GM03348 (cell line): Measurements from ENCODE around the gene PACS1.

ENCODE experiments used
- DNase-seq: peaks from one replicate; pipeline ENCODE4 v3.0.0; 2012; ENCODE audit warnings: low spot score

The PACS1 gene

DNA sequence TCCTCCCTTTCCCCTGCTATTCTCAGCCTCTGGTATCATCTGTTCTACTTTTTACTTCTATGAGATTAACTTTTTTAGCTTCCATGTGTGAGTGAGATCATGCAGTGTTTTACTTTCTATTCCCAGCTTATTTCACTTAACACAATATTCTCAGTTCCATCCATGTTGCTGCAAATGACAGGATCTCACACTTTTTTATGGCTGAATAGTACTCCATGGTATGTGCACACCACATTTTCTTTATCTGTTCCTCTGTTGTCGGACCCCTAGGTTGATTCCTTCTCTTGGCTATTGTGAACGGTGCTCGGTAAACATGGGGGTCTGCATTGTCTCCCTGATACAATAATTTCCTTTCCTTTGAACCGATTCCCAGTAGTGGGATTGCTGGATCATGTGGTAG is 117.4 kb downstream of the PACS1 start:
- no peak for DNase-seq

DNA sequence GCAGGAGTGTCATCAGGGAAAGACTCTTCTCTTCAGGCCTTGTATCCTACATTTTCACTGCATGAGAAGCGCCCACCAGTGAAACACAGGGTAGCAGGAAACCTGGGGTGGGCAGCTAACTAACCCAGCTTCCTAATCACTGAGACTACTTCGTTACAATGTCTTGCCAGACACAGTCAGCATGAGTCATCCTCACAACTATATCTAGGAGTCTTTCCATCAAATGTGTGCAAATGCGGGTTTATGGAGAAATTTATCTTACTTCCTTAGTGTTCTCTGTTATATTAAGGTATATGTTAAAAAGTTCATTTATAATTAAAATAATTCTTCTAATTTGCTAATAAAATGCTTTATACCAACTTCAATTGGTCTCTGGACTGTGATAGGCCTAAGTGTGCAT is 118.5 kb downstream of the PACS1 start:
- DNase-seq: peak; percentile 56

DNA sequence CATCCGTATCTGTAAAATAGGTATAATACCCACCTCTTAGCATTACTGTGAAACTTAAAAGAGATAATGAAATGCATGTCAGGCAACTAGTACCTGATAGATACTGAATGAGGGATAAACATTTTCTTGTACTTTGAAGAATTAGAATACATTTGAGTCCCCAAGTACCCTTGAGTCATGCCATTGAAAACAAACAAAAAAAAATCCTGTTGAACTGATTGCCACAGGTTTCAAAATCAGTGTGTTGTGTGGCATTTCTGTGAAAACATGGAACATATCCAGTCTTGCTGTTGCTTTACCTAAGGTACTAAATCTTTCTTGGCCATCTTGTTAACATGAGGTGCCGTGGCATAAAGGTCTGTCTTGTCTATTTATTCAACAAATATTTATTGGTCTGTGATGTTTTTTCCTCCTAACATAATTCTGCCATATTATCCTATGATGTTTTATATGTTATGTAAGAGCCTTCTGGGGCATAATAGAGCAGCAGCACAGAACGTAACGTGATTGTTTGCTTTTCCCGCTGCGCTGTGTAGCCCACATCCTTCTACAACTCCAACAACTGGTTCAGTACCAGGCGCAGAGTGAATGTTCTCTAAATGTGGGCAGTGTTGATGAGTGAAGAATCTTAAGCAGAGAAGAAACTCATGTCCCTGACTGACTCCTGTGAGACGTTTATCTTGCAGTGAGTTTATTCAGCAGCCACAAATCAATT is 119.1 kb downstream of the PACS1 start:
- DNase-seq: no peak

DNA sequence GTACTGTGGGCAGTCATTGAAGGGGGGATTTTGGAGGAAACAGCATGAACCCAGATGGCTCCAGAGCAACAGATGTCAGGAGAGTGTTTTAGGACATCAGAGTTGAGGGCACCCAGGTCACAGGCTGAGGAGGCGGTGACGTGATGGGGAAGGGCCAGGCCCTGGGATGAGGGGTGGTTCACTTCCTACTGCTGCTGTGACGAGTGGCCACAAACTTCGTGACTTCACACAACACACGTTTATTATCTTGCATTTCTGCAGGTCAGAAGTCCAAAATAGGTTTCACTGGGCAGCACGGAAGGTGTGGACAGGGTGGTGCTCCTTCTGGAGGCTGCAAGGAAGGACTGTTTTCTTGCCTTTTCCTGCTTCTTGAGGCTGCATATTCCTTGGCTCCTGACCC is 120.7 kb downstream of the PACS1 start:
- no peak for DNase-seq

DNA sequence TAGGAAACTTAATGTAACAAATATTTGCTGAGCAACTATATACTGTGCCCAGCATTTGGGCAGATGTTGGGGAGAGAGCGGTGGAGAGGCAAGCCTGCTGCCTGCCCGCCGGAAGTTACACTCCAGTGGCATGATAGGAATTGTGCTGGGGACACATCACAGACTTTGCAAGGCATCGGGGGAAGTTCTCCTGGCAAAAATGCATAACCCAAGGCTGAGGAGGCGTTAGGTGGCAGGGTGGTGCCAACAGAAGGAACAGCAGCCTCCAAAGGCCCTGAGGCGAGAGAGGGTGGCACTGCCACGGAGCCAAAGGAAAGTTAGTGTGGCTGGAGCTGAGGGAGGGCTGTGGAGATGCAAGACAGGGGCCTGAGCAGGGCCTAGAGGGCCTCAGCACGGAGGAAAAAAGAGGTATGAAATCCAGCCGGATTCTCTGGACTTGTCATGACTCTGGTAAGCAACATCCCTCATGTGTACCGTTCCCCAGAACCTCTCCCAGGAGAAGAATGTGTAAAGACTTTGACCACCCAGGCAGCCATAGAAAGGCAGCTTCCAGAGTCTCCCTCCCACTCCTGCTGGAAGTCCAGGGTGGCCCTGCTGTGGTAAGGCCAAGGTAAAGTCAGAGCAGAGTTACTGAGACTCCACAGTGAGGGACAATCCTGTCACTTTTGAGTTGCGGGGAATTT is 122.2 kb downstream of the PACS1 start:
- DNase-seq: peak; percentile 39

DNA sequence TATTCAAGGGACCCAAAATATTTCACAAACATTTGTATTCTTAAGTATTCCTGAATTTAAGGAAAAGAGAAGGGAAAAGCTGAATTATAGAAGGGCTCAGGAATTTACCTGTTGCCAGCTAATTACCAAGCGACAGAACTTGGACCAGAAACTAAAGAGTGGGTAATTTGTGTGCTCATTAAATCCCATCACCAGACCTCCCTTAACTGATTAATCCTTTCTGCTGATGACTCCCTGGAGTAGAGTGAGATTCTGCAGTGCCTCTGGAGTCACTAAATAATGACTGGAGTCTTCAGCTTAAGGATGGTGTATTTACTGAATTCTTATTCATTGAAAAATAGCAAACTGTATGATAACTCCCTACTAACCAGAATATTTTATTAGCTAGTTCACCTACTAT is 124.3 kb downstream of the PACS1 start:
- DNase-seq: no peak

DNA sequence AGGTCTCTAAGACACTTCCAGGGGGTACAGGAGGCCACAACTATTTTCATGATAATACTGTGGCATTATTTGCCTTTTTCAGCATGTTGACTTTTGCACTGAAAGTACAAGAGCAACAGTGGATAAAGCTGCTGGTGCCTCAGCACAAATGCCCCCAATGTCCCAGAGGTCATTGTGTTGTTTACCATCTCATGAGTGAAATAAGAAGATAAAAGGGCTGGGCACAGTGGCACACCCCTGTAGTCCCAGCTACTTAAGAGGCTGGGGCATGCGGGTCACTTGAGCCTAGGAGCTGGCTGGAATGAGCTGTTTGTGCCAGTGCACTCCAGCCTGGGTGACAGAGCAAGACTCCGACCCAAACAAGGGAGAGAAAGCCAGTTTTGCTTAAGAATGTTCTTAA is 125.8 kb downstream of the PACS1 start:
- DNase-seq: no peak

DNA sequence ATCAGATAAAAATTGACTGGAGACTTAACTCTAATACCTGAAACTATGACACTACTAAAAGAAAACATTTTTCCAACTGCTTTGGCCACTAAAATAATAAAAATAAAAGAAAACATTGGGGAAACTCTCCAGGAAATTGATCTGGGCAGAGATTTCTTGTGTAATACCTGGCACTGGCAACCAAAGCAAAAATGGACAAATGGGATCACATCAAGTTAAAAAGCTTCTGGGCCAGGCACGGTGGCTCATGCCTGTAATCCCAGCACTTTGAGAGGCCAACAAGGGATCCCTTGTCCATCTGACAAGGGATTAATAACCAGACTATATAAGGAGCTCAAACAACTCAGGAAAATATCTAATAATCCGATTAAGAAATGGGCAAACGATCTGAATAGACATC is 133.8 kb downstream of the PACS1 start:
- DNase-seq: no peak

DNA sequence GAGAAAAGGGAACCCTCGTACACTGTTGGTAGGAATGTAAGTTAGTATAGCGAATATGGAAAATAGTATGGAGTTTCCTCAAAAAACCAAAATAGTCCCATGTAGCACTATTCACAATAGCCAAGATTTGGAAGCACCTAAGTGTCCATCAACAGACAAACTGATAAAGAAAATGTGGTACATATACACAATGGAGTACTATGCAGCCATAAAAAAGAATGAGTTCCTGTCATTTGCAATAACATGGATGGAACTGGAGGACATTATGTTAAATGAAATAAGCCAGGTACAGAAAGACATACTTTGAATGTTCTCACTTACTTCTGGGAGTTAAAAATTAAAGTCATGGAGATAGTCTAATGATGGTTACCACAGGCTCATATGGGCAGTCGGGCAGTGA is 134.3 kb downstream of the PACS1 start:
- DNase-seq: no peak

DNA sequence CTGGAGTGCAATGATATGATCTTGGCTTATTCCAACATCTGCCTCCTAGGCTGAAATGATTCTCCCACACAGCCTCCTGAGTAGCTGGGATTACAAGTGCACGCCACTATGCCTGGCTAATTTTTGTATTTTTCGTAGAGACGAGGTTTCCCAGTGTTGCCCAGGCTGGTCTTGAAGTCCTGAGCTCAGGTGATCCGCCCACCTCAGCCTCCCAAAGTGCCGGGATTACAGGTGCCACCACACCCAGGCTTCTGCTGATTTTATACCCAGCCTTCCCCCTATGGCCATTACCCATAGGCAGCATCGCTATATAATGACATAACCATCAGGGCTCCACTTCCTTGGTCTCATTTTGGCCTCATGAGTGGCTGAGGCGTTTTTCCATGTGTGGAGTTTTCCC is 137.7 kb downstream of the PACS1 start:
- no peak for DNase-seq

DNA sequence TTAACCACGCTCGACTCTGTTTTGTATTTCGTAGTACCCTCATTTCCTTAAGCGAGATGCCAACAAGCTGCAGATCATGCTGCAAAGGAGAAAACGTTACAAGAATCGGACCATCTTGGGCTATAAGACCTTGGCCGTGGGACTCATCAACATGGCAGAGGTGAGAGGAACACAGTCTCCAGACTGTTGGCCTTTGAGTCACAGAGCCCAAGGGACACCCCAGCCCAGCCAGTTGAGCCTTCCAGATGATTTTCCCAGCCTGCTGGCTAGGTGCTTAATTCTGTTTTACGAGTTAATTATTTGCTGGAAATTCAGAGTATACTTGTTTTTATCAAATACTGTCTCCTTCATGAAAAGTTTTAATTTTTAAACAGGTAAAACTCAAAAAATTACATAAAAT is 141.0 kb downstream of the PACS1 start:
- no peak for DNase-seq

DNA sequence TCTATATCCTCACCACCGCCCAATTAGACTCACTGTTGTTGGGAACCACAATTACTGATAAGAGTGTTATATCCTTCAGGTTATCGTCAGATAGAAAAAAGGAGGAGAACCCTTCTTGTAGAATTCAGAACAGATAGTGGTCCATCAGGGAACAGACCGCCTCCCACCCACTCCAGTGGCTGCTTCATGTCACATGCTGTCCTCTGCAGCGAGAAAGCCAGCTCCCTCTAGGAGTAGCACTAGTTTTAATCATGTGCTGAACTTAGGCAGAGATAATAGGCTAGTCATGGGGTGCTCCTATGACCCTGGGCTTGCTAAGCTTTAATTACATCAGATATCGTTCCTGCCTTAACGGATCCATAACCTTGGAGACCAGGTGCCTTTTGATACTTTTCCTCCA is 146.8 kb downstream of the PACS1 start:
- no peak for DNase-seq

DNA sequence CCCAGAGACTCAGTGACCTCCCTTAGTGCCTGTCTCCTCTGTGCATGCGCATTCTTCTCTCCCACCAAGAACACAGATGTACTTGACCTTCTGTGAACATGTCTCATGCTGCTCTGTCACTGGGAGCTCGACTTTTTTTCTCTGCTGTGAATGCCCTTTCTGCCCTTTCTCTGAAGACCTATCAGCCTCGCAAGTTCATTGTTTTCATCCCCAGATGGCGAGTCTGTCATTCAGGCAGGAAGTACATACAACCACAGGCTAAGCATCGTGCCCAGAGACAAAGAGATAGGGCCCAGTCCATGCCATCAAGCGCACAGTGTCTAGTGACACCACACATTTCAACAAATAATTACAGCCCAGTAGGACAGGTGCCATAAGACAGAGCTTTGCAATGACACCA is 148.0 kb downstream of the PACS1 start:
- DNase-seq: no peak

DNA sequence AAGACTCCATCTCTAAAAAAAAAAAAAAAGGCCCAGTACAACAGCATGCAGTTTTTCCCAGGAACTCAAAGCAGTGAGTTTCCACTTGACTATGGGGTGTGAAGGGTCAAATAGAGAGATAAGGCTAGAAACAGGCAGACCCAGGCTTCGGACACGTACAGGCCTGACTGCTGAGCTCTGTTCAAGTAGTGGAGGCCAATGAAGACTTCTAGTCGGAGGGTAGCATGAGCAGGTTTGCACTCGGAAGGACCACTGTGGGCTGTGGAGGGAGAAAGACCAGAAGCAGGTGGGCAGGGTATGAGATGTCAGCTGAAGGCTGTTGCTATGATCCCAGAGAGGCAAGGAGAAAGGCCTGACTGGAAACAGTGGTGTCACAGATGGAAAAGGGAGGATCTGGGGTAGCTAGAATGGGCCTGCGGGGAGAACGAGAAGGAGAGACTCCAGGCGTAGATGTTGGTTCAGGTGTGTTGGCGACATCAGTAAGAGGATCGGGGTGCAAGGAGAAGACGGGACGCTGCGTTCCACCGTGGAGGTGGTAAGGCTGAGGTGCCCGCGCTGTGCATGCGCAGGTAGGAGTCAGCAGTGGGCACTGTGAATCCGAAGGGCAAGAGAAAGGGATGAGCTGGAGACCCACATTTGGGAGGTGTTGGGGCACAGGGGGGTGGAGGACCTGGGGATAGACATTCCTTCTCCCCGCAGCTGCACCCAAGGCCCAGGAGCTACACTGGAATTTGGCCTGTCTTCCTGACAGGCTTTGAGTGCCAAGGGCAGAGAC is 149.0 kb downstream of the PACS1 start:
- no peak for DNase-seq

DNA sequence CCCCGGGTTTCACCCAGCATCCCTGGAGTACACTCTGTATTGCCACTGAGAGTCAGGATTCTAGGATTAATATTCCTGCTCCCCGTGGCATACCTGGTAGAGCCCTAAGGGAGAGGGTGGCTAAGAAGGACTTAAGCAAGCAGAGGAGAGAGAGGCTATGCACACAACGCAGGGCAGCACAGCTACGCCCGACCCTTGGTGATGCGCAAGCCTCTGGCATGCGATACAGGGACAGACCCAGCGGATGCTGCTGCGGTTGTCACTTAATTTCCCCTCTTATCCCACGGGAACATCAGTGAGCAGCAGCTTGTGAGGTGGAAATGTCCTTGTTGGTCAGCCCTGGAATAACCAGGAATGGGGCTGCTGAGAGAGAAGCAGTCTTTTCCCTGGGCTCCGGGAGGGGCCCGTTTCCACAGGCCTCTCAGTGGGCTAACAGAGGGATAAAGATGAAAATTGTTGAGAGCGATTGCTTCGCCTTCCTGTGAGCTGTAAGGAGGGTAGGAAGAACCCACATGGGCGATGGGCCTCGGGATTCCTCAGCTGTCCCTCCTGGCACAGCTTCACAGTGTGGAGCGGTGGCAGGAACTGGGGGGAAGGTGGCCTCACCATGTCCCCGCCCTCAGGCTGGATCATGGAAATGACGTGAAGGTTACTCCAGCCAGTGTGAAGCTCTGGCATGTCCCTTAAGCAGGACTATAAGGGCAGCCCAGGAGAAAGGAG is 149.9 kb downstream of the PACS1 start:
- no peak for DNase-seq

DNA sequence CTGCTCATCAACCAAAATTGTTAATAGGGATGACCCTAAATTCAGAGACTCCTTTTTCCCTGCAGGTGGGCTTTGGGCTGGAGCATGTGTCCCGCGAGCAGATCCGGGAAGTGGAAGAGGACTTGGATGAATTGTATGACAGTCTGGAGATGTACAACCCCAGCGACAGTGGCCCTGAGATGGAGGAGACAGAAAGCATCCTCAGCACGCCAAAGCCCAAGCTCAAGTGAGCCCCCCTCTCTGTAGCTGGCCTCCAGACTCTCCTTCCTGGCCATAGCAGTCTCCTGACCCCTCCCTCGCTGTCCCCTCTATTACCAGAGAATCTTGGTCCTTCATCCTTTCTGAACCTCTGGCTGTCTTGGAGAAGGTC is 150.5 kb downstream of the PACS1 start:
- DNase-seq: no peak

DNA sequence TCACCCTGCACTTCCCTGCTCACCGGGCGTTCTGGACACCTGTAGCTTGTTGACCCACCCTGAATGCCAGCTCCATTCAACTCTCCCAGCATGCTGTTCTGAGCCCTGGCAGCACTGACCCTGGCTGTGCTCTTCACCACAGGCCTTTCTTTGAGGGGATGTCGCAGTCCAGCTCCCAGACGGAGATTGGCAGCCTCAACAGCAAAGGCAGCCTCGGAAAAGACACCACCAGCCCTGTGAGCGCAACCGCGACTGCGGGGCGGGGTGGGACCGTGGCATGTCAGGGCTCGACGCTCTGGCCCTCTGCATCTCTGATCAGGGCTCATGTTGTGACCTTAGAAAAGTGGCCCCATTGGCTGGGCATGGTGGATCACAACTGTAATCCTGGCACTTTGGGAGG is 150.9 kb downstream of the PACS1 start:
- no peak for DNase-seq

DNA sequence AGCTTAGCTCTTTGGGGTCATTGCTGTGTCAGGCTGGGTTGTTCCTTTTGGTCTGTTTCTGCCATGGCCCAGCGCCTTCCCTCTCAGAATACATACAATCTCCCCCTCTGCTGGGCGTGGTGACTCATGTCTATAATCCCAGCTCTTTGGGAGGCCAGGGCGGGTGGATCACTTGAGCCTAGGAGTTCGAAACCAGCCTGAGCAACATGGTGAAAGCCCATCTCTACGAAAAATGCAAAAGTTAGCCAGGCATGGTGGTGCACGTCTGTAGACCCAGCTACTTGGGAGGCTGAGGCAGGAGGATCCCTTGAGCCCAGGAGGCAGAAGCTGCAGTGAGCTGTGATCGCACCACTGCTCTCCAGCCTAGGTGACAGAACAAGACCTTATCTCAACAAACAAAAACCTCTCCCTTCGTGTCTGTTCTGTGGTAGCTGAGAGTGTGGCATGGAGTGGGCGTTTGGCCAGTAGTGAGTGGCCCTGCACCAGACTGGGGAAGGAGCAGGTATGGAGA is 151.7 kb downstream of the PACS1 start:
- no peak for DNase-seq

DNA sequence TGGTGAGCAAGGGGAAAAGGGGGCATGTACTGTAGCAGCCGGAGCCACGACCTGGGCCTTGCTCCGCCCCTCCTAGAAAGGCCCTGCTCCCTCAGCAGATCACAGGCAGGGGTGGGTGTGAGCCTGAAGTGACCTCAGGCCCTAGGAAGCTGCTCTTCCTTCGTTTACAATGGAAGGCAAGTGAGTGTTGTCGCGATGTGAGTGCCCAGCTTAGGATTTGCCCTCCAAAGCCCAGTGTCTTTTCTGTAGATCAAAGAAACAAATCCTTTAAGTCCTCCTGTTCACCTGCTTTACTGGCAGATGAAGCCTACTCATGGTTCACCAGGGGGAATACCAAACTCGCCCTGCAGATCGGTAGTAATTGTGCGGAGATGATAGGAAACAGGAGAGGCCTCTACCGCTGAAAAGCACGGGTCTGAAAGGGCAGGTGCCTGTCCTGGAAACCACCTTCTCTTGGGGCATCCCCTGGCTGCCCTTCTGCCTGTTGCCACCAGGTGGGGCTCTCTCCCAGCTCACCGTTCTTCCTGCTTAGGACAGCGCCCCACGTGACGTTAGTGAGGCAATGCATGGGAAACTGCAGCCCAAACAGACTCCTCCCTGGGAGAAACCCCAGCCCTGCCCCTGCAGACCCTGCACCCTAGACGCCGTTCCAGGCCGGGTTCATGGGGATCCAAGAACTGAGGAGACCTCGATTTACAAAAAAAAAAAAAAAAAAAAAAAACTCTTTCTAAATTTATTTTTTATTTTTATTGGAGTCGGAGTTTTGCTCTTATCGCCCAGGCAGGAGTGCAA is 152.5 kb downstream of the PACS1 start:
- peak; percentile 95 for DNase-seq

DNA sequence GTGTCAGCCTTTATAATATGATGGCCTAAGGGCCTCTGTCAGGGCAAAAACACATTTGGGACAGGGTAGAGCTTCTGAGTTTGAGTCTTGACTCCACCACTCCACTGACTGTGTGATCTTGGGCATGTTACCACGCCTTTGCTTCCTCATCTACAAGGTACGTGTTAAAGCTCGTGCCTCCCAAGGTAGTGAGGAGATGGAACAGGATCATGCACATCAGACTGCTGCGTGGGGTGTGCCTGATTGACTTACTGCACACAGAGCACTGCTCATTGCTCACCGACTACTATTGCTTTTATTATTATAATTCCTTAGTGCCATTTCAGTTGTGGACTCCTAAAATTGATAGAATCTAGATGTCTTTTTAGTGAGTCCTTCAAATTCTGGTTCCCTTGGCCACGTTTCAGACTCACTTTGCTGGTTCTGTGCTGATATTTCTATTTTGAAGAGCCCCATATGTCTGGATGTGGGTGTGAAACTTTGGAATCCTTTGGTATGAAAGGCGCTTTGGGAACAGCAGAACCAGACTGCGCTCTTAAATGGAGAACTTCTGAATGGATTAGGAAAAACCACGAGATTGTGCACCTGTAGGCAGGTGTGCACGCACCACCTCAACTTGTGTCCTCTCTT is 154.3 kb downstream of the PACS1 start:
- no peak for DNase-seq

DNA sequence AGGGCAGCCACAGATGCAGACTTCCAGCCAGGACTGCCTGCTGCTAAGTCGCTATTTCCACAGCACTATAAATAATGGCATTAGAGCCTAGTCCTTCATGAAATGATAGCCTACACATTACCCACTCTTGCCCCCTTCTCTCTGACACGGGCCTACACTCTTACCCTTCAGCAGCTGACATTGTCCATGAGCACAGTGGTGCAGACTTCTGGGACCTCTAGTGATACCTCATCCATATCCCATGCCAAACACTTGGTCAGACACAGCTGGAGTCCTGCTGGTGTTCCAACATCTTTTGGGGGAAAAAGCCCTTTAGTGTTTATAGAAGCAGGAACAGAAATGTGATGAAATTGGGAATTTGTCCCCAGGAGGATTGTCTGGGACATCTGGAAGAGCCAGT is 155.0 kb downstream of the PACS1 start:
- DNase-seq: no peak
